GM12874 (cell line): ENCODE measurements around the gene AIM2.

Experiments used
- TF ChIP-seq, protein P1 (sequence below): IDR thresholded peaks from 2 replicates; pipeline ENCODE4 v1.5.1; 2011; ENCODE audit warnings: low read depth, mild to moderate bottlenecking, control low read depth, low read length, moderate library complexity; ENCODE audit not compliant: insufficient read depth

Gene AIM2

DNA sequence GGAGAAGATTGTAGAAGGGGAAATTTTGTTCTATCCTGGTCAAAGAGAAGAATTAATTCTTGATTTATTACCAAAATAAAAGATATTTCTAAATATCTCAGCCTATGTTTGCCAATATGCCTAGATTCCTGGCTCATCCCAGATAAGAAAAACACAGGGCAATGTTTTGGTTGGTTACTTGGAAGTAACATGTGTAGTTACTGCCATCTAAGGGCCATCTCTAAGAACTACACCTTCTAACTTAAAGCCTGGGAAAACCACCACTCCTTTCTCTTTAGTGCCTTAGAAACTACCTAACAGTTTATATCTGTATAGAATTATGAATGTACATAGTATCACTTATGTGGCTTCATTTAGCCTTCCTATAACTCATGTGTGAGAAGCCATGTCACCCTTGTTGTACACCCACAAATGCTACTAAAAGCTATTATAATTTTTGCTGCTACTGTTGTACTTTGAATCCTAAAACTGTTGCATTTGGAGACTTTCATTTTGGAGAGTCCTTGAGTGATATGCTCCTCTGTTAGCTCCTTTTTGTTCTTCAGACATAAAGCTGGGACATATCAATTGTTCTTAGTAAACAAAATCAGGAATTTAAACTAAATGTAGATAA lies 4.5 kb downstream of the AIM2 start:
- TF ChIP-seq, protein P1, sequence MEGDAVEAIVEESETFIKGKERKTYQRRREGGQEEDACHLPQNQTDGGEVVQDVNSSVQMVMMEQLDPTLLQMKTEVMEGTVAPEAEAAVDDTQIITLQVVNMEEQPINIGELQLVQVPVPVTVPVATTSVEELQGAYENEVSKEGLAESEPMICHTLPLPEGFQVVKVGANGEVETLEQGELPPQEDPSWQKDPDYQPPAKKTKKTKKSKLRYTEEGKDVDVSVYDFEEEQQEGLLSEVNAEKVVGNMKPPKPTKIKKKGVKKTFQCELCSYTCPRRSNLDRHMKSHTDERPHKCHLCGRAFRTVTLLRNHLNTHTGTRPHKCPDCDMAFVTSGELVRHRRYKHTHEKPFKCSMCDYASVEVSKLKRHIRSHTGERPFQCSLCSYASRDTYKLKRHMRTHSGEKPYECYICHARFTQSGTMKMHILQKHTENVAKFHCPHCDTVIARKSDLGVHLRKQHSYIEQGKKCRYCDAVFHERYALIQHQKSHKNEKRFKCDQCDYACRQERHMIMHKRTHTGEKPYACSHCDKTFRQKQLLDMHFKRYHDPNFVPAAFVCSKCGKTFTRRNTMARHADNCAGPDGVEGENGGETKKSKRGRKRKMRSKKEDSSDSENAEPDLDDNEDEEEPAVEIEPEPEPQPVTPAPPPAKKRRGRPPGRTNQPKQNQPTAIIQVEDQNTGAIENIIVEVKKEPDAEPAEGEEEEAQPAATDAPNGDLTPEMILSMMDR = peak; percentile 53

DNA sequence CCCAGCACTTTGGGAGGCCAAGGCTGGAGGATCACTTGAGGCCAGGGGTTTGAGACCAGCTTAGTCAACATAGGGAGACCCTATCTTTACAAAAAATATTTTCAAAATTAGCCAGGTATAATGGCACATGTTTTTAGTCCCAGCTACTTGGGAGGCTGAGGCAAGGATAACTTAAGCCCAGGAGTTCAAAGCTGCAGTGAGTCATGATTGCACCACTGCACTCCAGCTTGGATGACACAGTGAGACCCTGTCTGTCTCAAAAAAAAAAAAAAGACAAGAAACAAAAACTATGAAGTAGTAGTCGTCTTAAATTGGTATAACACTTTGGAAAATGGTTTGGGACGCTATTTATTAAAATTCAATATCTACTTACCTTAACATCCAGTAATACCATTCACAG lies 7.7 kb downstream of the AIM2 start:
- TF ChIP-seq, protein P1 = no peak

- TF ChIP-seq, protein P1 = no peak
These were observed 8.6 kb downstream of the AIM2 start for GRCh38 chr1:159067699-159068621.

- TF ChIP-seq, protein P1 = no peak
These were observed 10.5 kb downstream of the AIM2 start for GRCh38 chr1:159066108-159066507.

GRCh38 chr1:159065106-159065505 lies 11.5 kb downstream of the AIM2 start:
- TF ChIP-seq, protein P1 = no peak

- TF ChIP-seq, protein P1 = no peak
These were observed 17.8 kb downstream of the AIM2 start for GRCh38 chr1:159058751-159059150.

DNA sequence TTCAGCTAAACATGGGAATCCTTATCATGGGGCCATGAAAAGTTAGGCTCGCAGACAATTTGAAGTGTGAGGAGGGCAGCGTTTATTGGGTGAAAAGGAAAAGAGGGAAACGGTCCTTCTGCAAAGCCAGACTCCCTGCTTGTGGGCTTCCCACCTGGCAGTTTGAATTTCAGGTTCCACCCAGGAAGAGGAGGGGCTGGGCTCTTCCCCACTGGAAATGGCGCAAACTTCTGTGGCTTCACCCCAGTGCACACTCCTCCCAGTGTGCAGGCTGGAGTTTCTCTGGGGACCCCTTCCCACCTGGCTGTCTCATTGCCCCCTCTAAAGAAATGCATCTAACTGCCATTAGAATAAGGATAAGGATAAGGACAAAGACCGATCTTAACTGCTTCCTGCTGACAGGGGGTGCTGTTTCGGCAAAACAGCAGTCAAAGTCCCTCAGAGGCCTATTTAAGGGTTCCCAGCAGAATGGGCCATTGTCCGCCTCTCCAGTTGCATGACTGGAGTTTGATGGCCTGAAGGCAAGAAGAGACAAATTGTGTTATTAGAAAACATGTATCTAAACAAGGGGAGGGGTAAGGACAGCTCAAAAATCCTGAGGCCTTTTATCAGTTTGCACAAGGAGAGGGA lies 20.4 kb downstream of the AIM2 start:
- TF ChIP-seq, protein P1 = 0 out of 2 replicates have a peak, but pooled peaks have one; percentile 14
